ENCODE data around the gene PPFIBP1. TPM values are rescaled to one million over a fixed set of nuclear protein-coding genes. Genes with fewer than 3 reads are reported as not detected.
"Not testable (repeated sequence)": the region's sequence is repeated elsewhere in the genome, so short reads cannot be mapped to it uniquely, and the experiment has no call there.

Gene PPFIBP1
- total RNA-seq, 1 donor from 2014 or later, result 133 TPM

- peak; percentile 60 for DNase-seq (ENCODE audit: low read depth, low spot score)
Observed at GRCh38 chr12:27652174-27652763, 128.3 kb downstream of the PPFIBP1 start.

DNA sequence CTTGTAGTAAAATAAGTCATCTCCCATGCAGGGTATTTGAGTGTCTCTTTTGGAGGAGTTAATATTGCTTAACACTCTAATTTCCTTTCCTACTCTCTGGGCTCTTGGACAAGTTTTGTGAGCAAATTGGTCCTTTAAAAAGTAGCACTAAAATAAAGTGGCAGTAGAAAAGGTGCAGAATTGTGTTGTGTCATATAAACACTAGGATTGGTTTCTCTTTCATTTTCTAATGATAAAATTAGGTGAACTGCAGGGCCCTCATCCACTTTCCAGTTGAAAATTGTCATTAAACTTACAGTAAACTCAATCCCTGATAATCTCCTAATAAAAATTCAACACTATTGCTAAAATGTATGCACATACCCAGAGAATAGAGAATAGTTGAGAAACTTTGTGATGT, 129.7 kb downstream of the PPFIBP1 start:
- DNase-seq (ENCODE audit: low read depth, low spot score), result no peak

DNA sequence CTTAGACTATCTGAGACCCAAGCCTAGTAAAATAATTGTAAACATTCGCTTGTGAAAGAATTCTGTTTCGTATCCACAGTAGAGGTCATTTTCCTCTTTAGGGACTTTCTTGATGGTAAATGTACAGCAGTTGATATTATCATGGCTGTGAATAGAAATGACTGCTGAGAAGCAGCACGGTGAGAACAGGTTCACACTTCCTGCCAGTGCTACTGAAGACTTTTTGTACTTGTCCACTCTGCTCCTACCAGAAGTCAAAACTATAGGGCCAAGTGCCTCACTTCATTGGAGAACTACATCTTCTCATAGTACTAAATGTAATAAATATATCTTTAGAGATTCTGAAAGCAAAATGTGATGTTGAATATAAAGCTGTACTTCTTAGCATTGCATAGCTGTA, 131.5 kb downstream of the PPFIBP1 start:
- not testable (repeated sequence) for DNase-seq (ENCODE audit: low read depth, low spot score)

DNA sequence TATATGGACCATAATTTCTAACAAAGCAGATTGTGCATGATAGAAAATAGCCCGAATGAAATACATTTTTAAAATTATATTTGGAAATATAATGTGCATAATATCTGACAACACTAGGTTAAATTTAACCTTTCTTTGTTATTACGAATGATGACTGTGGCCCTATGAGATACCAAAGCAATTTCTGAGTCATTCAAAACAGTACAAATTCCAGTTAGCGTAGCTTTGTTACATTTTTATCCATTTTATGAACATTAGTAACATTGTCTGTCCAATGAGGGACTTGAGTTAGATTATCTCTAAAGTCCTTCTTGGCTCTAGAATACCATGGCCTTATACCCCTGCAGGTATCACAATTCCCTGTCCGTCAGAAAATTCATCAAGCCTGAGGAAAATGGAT, 133.3 kb downstream of the PPFIBP1 start:
- no peak for DNase-seq (ENCODE audit: low read depth, low spot score)

GRCh38 chr12:27665704-27666103, 141.7 kb downstream of the PPFIBP1 start:
- no peak for DNase-seq (ENCODE audit: low read depth, low spot score)

GRCh38 chr12:27666510-27666909, 142.5 kb downstream of the PPFIBP1 start:
- DNase-seq (ENCODE audit: low read depth, low spot score), result no peak

DNA sequence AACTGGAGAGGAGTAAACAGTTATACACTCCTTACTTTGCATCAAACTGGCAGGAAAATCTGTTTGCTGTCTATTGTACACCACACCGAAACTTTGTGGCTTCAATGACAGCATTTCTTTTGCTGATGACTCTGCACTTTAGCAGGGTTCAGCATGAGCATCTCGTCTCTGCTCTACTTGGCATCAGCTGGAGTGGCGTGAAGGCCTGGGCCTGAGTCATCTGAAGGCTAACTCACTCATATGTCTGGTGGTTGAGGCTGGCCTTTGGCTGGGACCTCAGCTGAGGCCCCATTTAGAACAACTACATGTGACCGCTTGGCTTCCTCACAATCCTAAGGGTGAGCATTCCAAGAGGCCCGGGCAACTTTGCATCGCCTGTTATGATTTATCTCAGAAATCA, 143.5 kb downstream of the PPFIBP1 start:
- DNase-seq (ENCODE audit: low read depth, low spot score), result no peak

DNA sequence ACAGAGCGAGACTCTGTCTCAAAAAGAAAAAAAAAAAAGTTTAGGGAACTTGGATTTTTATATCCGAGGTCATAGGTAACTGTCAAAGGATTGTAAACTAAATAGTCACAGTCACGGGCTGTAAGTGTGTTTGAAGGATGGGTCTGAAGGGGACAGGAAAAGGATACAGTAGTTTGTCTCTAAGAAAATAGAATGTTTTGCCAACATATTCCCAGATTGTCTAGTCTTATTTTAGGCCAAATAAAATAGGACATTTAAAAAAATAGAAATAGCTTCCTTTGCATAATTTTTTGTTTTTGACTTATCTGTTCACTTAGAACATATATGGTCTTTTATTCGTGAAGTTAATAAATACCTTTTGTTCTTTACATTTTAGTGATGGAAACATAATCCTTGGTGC, 148.0 kb downstream of the PPFIBP1 start:
- DNase-seq (ENCODE audit: low read depth, low spot score), result no peak

DNA sequence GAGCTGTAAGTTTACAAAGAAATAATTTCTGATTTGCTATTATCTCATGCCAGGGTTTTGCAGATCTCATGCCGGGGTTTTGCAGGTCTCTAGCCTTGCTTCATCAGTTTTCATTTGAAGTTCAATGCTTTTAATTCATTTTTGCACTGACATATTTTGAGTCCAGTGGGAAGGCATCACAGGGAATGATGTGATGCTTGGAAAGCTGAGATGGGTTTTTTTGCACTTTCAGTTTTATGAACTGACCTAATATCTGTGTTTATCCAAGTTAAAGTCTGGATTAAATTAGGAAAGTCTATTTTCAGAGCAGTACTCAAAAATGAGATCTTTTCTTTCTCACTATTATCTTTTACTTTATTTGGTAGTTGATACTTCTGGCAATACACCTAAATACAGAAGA, 148.6 kb downstream of the PPFIBP1 start:
- DNase-seq (ENCODE audit: low read depth, low spot score), result no peak

DNA sequence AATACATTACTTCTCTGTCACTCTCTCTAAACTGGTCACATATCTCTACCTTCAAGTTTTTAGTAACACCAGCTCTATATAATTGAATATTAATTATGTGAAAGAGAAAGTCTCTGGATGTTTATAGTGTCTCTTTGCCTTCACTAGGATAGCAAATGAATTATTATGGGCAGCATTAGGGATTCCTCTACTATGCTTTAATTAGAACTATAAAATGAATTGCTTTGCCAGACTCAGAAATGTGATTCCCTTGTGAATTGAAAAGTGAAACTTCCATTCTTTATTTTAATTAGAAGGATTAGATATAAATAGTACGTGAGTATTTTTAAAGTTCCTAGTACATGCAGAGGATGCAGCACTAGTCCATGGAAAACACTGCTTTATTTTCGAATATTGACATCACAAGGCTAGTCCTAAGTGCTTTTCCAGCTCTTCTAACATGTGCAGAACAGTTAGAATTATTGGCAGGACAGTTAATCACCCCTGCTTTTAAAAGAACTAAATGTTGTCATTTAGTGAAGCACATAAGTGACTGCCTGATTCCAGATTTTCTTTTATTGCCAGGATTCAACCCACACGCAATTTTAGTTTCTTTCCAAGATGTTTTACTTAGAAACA, 149.2 kb downstream of the PPFIBP1 start:
- no peak for DNase-seq (ENCODE audit: low read depth, low spot score)

GRCh38 chr12:27674989-27675388, 151.0 kb downstream of the PPFIBP1 start:
- DNase-seq (ENCODE audit: low read depth, low spot score), result no peak

GRCh38 chr12:27680619-27681018, 156.6 kb downstream of the PPFIBP1 start:
- DNase-seq (ENCODE audit: low read depth, low spot score), result no peak

DNA sequence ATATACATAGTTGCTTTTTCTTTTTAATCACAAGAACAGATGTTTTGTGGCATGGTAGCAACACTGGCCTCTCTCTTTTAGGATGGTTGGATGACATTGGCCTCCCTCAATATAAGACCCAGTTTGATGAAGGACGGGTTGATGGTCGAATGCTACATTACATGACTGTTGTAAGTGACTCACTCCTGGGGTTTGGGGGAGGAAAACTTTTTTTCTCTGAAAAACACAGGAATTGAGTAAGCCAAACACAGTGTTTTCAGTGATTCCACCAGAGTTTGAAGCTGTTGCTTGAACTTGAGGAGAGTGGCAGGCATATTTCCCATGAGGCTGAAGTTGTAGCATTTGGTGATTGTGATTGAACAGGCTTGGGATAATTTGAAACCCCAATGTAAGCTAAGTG, 158.5 kb downstream of the PPFIBP1 start:
- DNase-seq (ENCODE audit: low read depth, low spot score), result no peak

- no peak for DNase-seq (ENCODE audit: low read depth, low spot score)
Observed at GRCh38 chr12:27685274-27685673, 161.3 kb downstream of the PPFIBP1 start.

- DNase-seq (ENCODE audit: low read depth, low spot score), result no peak
Observed at GRCh38 chr12:27686147-27686546, 162.1 kb downstream of the PPFIBP1 start.

DNA sequence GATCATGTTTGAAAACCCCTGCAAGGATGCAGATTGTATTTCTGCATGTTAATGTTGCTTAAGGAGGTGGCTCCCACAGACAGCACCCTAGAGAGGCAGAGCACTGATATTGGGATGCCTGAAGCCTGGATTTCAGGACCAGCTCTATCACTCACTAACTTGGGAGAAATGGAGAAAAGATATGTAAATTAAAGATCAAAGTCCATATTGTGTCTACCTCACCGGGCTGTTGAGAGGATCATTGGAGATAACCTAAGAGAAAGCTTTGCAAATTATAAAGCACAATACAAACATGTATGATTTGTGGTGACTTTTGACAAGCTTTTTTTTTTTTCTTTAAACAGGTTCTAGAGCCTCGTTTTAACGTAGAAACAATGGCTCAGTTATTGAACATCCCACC, 164.7 kb downstream of the PPFIBP1 start:
- no peak for DNase-seq (ENCODE audit: low read depth, low spot score)

GRCh38 chr12:27689558-27690180, 165.7 kb downstream of the PPFIBP1 start:
- no peak for DNase-seq (ENCODE audit: low read depth, low spot score)

- DNase-seq (ENCODE audit: low read depth, low spot score), result no peak
Observed at GRCh38 chr12:27693403-27693802, 169.4 kb downstream of the PPFIBP1 start.

- no peak for DNase-seq (ENCODE audit: low read depth, low spot score)
Observed at GRCh38 chr12:27695556-27696292, 171.7 kb downstream of the PPFIBP1 start.

GRCh38 chr12:27696293-27696652, 172.3 kb downstream of the PPFIBP1 start, which contains the start of gene REP15:
REP15 (plus strand) TSS chr12:27696447; CDS start chr12:27696563, 116 bp downstream.
- no peak for DNase-seq (ENCODE audit: low read depth, low spot score)

DNA sequence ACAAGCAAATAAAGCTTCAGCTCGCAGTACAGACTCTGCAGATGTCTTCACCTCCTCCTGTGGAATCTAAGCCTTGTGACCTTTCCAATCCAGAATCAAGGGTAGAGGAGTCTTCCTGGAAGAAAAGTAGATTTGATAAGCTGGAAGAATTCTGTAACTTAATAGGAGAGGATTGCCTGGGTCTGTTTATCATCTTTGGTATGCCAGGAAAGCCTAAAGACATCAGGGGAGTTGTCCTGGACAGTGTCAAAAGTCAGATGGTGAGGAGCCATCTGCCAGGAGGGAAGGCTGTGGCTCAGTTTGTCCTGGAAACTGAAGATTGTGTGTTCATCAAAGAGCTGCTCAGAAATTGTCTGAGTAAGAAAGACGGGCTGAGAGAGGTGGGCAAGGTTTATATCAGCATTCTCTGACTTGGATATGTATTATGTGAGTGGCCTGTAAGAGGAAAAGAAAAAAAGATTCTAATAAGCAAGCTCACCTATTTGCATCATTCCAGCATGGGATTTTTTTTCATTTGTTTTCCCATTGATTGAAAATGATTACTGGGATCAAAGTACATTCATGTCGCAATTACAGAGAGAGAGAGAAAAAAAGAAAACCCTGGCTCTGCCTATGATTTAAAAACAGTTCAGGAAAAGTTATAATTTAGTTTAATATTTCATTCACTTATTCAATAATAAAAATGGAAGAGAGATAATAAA, 173.0 kb downstream of the PPFIBP1 start:
- DNase-seq (ENCODE audit: low read depth, low spot score), result no peak

All from pulmonary artery endothelial cell (primary cell).